Measurements from ENCODE around the gene KRT3.
"Not testable (repeated sequence)": the region's sequence is repeated elsewhere in the genome, so short reads cannot be mapped to it uniquely, and the experiment has no call there.

The KRT3 gene

GRCh38 chr12:52798003-52798670 lies 2.2 kb upstream of the KRT3 start:
- FAIRE-seq, result no peak

GRCh38 chr12:52797529-52797894 lies 1.6 kb upstream of the KRT3 start:
- no peak for FAIRE-seq

- FAIRE-seq, result no peak
These were observed 1.1 kb upstream of the KRT3 start for GRCh38 chr12:52796839-52797528.

DNA sequence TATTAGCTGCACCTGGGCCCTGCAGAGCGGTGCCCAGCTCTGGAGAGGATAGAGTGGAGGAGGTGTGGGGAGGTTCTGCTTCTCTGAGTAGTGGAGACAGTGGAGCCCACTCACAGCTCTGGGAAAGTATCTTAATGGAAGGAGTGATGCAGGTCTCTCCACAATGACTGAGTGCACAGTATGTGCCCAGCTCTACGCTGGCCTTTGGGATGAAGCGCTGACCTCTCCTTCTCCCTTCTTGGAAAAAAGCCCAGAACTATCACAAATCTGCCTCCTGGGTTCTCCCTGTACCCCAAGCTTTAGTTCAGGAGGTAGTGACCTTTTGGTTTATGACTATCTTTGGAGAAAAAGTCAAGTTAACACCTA lies 495 bp upstream of the KRT3 start:
- FAIRE-seq, result no peak

GRCh38 chr12:52795332-52795674 lies 614 bp downstream of the KRT3 start:
- FAIRE-seq, result not testable (repeated sequence)

DNA sequence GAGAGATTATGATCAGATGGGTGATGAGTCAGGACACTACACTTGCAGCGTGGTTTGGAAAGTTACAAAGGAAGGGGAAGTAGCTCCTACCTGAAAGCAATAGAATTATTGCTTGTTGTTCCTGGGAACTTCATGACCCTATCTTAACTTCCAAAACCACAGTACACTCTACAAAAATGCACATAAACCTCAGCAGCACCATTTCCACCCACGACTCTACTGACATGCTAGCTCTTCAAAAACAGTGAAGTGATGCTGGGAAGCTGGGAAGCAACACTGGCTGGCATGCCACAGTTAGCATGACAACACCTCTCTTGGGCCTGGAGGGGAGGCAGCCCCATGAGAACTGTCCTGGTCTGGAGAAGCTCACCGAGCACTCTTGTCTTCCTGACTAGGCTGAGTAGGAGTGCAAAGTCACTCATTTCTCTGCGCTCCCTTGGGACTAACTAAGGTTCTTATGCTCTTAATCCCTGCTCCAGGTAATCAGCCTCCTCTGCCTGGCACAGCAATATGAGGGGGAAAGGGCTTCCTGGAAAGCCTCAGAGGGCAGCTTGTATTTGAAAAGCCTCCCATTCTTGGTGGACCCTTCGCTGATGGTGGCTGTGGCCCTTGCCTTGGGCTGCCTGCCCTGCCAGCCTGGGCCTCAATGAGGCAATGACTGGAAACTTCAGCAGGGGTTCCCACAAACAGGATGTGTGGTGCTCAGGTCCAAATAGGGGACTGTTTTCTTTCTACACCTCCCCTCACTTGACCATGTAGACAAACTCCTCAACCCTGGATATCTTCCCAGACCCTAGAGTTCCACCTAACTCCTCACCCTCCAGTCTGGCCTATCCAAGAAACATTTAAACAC lies 1.2 kb downstream of the KRT3 start:
- FAIRE-seq, result no peak

- no peak for FAIRE-seq
These were observed 3.5 kb downstream of the KRT3 start for GRCh38 chr12:52792185-52793029.

DNA sequence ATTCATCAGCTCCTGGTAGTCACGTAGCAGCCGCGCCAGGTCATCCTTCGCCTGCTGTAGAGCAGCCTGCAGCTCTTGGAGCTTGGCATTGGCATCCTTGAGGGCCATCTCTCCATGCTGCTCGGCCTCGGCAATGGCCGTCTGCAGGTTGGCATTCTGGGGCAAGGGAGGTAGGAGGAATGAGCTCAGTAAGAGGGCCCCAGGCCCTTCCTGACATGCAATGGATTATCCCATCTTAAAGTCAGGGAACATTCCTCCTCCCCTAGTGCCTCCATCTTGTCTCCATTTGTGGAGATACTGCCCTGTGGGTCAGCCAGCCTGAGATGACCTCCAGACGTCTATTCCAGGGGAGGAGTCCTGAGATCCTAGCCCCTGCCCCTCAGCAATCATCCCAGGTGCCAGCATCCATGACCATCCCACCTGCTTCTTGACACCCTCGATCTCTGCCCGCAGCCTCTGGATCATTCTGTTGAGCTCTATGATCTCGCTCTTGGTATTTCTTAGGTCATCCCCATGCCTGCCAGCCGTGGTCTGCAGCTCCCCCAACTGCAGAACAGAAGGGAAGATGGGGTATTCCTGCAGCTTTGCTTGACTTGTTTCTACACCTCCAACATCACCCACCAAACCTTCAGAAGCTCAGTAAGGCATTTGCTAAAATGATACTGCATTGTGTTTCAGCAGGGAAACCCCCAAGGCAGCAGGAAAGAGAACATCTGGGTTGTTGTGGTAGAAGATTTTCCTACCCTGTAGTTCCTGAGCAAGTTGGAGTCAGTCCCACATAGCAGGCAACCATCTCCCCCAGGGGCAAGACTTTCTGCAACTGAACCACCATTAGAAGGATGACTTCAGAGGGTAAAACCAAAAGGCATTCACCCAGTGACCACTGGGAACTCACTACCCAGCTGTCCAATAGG lies 4.4 kb downstream of the KRT3 start:
- no peak for FAIRE-seq

GRCh38 chr12:52790427-52791270 lies 5.3 kb downstream of the KRT3 start:
- FAIRE-seq, result no peak

DNA sequence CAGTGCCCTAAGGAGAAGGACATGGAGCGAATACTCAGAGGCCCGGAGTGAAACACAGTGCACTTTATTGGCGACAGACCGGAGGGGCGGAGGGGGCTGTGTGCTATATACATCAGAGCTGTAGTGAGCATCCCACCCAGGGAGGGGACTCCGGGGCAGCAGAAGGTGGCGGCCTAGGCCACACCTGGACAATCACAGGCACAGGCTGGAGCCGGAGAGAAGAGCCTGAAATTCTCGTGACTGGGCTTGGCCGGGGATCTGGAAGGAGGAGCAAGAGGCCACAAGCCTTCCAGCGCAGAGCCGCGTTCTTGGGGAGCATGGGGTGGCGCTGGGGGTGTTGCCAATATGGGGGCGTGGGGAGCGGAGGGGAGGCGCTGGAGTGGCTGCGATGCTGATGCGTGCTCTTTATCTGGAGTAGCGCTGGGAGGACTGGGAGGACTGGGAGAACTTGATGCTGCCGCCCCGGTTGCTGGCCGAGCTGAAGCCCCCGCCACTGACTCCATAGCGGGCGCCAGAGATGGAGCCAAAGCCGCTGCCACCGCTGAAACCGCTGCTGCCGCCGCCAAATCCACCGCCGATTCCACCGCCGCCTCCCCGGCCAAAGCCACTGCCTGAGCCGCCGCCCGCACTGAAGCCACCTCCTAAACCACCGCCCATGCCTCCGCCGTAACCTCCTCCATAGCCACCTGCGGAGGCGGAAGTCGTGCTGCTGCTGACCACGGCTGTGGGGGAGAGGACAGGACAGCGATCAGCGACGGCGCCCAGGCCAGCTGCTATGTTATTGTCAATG lies 6.1 kb downstream of the KRT3 start:
- FAIRE-seq, result no peak

- no peak for FAIRE-seq
These were observed 6.9 kb downstream of the KRT3 start for GRCh38 chr12:52788876-52789636.

- FAIRE-seq, result no peak
These were observed 7.6 kb downstream of the KRT3 start for GRCh38 chr12:52788192-52788875.

GRCh38 chr12:52787324-52788191 lies 8.4 kb downstream of the KRT3 start:
- no peak for FAIRE-seq

- FAIRE-seq, result no peak
These were observed 11.0 kb downstream of the KRT3 start for GRCh38 chr12:52784909-52785308.

- FAIRE-seq, result no peak
These were observed 12.2 kb downstream of the KRT3 start for GRCh38 chr12:52783563-52784316.

DNA sequence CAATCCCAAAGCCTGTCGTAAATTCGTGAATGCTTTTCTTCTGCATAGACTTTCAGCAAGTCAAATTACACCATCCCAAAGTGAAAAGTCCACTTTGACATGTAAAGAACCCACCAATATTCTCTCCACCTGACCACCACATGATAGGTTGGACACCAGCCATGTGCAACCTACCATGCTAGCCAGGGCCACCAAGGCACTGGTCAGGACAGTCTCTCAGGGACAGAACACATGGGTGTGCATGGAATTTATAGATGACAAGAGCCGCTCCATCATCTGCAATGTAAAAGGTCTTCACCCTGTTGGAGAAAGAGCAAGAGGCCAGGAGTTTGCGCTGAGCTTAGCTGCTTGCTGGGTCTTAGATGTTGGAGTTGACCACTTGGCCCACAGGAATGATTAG lies 13.4 kb downstream of the KRT3 start:
- no peak for FAIRE-seq
